ENCODE measurements around the gene ZNF667.
A peak's percentile ranks its signal among the peaks of the same experiment; 100 is the strongest.

Gene ZNF667

DNA sequence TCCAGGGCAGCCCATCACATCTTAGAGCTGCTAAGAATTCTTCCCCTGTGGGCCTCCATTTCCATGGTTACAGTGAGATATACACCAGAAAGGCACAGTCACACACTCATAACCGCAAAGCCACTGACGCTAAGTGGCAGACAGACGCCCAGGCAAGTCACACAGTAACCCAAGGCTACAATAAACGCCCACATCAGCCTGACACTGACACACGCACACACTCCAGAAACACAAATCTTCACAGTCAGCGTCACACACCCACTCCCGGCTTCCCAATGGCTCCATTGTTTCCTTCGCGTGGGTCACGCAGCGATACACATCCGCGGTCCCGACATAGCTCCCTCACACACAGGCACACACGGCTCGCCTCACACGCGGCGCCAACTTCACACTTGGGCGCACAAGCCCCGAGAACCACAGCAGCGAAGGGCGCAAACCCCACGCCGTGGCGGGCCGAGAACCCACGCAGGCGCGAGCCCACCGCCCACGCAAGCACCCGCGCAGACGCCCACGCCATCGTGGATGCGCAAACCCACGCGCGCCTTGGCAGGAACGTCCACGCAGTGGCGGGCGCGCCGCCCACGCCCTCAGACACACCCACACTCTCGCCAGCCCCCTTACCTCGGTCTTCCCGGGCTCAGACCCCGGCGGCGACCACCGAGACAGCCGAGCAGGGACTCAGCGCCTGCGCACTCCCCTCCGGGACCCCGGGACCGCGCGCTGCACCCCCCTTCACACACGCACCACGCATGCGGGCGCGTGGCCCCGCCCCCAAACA is at the start of gene ZNF667:
Gene ZNF667 (minus strand): TSS at position 695 of the 778 bp plus-strand sequence. CDS start 14,975 bp downstream, outside the sequence.
- peak; percentile 14 for DNase-seq

GRCh38 chr19:56525214-56525860 is 48.2 kb upstream of the ZNF667 start:
- DNase-seq = no peak

DNA sequence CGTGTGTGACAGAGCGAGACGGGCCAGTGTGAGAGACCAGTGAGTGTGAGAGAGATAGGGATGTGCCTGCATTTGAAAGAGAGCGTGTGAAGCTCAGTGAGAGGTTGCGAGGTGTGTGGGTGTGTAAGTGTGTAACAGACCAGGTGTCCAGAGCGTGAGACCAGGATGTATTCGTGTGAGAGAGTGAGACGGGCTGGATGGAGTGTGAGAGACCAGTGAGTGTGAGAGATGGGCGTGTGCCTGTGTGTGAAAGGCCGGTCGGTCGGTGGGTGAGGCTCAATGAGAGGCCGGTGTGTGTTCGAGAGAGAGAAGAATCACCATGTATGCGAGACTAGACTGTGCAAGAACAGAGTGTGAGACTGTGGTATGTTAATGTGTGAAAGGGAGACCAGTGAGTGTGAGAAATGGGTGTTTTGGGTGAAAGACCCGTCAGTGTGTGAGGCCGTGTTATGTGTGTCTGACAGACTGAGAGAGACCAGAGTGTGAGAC is 31.2 kb upstream of the ZNF667 start:
- DNase-seq = no peak

- peak; percentile 81 for DNase-seq
These were observed 30.5 kb upstream of the ZNF667 start, which contains the start of gene ZNF471 for GRCh38 chr19:56507446-56508289. Gene ZNF471, plus strand, starts transcription at chr19:56507855. Its CDS starts 3,717 bp downstream, at chr19:56511572.

- no peak for DNase-seq
These were observed 27.4 kb upstream of the ZNF667 start for GRCh38 chr19:56504581-56504980.

GRCh38 chr19:56491399-56491798 is 14.3 kb upstream of the ZNF667 start:
- no peak for DNase-seq

DNA sequence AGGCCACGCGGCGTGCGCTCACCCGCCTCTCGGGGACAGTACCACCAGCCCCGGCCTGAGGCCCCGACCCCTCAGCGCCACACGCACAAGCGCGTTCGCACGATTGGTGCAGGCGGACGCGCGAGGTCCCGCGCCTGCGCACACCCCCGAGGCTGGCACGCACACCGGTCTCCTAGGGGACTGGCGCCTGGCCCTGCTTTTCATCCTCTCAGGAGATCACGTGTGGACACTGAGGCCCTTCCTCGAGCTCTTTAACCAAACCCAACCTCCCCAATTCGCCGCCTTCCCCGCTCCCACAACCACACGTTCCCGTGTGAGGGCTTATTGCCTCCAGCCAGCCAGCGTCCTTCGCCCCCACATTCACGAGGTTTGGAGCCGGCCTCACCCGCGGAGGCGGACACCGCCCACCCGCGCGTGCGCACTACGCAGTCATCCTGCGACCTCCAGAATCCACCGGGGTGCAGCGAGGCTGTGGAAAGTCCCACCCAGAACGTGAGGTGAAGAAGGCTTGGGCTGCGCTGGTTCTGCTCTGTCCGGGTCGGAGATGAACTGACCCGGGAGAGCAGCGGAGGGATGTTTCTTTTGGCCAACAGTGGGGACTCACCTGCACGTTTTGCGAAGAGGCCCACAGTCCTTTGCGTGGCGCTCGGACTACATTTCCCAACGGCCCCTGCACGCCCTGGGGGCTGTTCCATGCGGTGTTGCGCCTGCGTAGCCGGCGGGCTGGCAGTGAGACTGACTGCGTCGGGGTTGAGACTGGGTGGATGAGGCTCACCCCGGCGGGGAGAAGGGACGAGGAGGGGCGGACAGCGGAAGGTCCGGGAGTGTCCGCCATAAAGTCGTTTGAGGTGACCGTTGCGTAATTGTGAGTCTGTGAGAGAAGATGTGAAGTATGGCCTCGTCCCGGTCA is 539 bp upstream of the ZNF667 start:
- DNase-seq = peak; percentile 26

- no peak for DNase-seq
These were observed 1.1 kb downstream of the ZNF667 start for GRCh38 chr19:56476093-56476492.

- no peak for DNase-seq
These were observed 2.8 kb downstream of the ZNF667 start for GRCh38 chr19:56474308-56474707.

- DNase-seq = no peak
These were observed 35.8 kb downstream of the ZNF667 start for GRCh38 chr19:56441206-56441792.

- DNase-seq = no peak
These were observed 53.2 kb downstream of the ZNF667 start for GRCh38 chr19:56423985-56424353.

DNA sequence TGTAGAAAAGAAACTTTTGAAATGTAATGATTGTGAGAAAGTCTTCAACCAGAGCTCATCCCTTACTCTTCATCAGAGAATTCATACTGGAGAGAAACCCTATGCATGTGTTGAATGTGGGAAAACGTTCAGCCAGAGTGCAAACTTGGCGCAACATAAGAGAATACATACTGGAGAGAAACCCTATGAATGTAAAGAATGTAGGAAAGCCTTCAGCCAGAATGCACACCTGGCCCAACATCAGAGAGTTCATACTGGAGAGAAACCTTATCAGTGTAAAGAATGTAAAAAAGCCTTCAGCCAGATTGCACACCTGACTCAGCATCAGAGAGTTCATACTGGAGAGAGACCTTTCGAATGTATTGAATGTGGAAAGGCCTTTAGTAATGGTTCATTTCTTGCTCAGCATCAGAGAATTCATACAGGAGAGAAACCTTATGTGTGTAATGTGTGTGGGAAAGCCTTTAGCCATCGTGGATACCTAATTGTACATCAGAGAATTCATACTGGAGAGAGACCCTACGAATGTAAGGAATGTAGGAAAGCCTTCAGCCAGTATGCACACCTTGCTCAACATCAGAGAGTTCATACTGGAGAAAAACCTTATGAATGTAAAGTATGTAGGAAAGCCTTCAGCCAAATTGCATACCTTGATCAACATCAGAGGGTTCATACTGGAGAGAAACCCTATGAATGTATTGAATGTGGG is 53.7 kb downstream of the ZNF667 start:
- no peak for DNase-seq

DNA sequence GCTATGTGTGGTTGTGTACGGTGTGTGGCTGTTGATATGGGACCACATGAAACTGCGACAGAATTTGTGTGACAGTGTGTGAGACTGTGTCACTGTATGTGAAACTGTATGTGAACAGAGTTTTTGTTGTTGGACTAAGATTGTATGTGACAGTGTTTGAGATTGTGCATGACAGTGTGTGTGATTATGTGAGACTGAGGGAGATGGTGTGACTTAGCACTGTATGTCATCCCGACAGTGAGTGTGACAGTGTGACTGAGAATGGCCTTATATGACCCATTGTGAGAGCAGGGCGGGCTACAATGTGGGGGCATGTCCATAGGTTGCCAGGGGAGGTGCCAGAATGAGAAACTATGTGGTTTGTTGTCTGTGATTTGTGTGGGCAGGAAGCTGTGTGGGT is 72.1 kb downstream of the ZNF667 start:
- DNase-seq = no peak

DNA sequence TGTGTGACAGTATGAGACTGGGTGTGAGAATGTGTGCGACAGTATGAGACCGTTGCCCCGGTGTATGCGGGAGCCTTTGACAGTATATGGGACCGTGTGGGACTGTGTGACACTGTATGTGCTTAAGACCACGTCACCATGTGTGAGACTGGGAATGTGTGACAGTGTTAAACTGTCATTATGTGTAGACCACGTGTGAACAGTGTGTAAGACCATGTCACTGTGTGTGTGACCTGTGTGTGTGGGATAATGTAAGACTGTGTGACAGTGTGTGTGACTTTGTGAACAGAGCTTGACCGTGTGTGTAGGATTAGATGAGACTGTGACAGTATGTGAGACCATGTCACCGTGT is 72.5 kb downstream of the ZNF667 start:
- DNase-seq = peak; percentile 20

GRCh38 chr19:56403764-56404704 is 73.1 kb downstream of the ZNF667 start, which contains the start of gene ZNF583:
Gene ZNF583, plus strand, starts transcription at chr19:56404332. Its CDS starts 2,783 bp downstream, at chr19:56407115.
- peak; percentile 91 for DNase-seq

- peak; percentile 0 for DNase-seq
These were observed 73.9 kb downstream of the ZNF667 start for GRCh38 chr19:56403261-56403660.

DNA sequence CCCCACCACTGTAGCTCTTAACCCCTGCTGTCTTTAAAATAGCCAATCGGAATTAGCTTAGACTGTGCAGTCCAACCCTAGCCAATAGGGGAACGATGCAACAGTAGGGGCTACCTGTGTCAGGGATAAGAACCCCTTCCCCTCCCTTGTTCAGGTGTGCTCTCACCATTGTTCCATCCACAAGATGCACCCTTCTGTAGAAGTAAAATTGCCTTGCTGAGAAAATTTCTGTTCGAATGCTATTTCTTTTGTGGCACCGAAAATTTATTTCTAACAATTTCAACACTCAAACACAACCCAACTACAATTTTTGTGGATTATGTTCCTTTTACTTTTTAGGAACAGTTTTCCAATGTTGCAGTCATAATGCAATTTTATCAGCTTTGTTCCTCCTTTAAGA is 76.7 kb downstream of the ZNF667 start:
- no peak for DNase-seq

- DNase-seq = no peak
These were observed 78.3 kb downstream of the ZNF667 start for GRCh38 chr19:56398809-56399208.

- peak; percentile 96 for DNase-seq
These were observed 83.8 kb downstream of the ZNF667 start, which contains the start of gene ZNF582 for GRCh38 chr19:56393119-56394012. Gene ZNF582, minus strand, starts transcription at chr19:56393534. Its CDS starts 1,782 bp downstream, at chr19:56391752.

Measured in CD4-positive, alpha-beta T cell treated with Interleukin-4 for 4 hours (primary cell).